SK-N-SH (cell line): ENCODE data around the gene PLEKHA8. TPM values are rescaled to one million over a fixed set of nuclear protein-coding genes. Genes with fewer than 3 reads are reported as not detected.
A peak's percentile ranks its signal among the peaks of the same experiment; 100 is the strongest.

Experiments used
- CTCF ChIA-PET: fragments of 300-600, 350-600 bp; formaldehyde crosslinking; extraction: SDS; loops from one replicate; lab custom pipeline; 2021; lab: Yijun Ruan, JAX
- POLR2A ChIA-PET: fragments of 350-600 bp; sonication (Branson Sonifier 250); formaldehyde crosslinking; extraction: SDS; loops from one replicate; lab custom pipeline; 2020; ENCODE audit warnings: antibody characterized with exemption, inconsistent platforms; lab: Yijun Ruan, JAX
- DNase-seq: peaks from one replicate; pipeline ENCODE4 v3.0.0; 2012
- H2AFZ ChIP-seq: fragments of 200-600 bp; sonication (generic); 2 replicates; pipeline ENCODE4 v1.8.1; 2016; ENCODE audit warnings: antibody characterized with exemption, mild to moderate bottlenecking, low read depth
- H3F3A ChIP-seq: fragments of 200-600 bp; sonication (generic); replicated peaks from 2 replicates; pipeline ENCODE3; 2016; ENCODE audit warnings: antibody characterized with exemption, mild to moderate bottlenecking; ENCODE audit not compliant: insufficient read depth
- H3K27ac ChIP-seq, 2 experiments: fragments of 200-500 bp in 1 of 2; fragments of 200-600 bp in 1 of 2; sonication (Bioruptor generic) in 1 of 2; sonication (generic), shearing (Covaris generic) in 1 of 2; 2 replicates each; pipeline versions ENCODE4 v1.5.1 to v1.6.1; 2014 to 2016; ENCODE audit warnings: low read depth in 2 of 2, inconsistent platforms in 1 of 2, low read length in 1 of 2, mild to moderate bottlenecking in 1 of 2, mixed read lengths in 1 of 2
- H3K27me3 ChIP-seq: fragments of 200-600 bp; sonication (generic), shearing (Covaris generic); 2 replicates; pipeline ENCODE4 v1.6.1; 2016; ENCODE audit warnings: mixed run types; ENCODE audit not compliant: insufficient read depth
- H3K36me3 ChIP-seq, 2 experiments: fragments of 200-500 bp in 1 of 2; fragments of 200-600 bp in 1 of 2; sonication (Bioruptor generic) in 1 of 2; sonication (generic) in 1 of 2; replicated peaks in 1 of 2; 2 replicates each; pipeline versions ENCODE3 to v1.5.1; 2014 to 2016; ENCODE audit warnings: low read length in 1 of 2, mild to moderate bottlenecking in 1 of 2; ENCODE audit not compliant: insufficient read depth in 2 of 2, control insufficient read depth in 1 of 2
- H3K4me1 ChIP-seq, 2 experiments: fragments of 200-500 bp in 1 of 2; fragments of 200-600 bp in 1 of 2; sonication (Bioruptor generic) in 1 of 2; sonication (generic), shearing (Covaris generic) in 1 of 2; 2 replicates each; pipeline versions ENCODE4 v1.5.1 to v1.6.1; 2014 to 2016; ENCODE audit warnings: low read depth in 1 of 2, low read length in 1 of 2, mixed run types in 1 of 2; ENCODE audit not compliant: insufficient read depth in 2 of 2, control insufficient read depth in 1 of 2
- H3K4me2 ChIP-seq: fragments of 200-600 bp; sonication (generic), shearing (Covaris generic); 2 replicates; pipeline ENCODE4 v1.6.1; 2017; ENCODE audit warnings: mixed run types
- H3K4me3 ChIP-seq, 2 experiments: fragments of 200-500 bp in 1 of 2; fragments of 200-600 bp in 1 of 2; sonication (Bioruptor generic) in 1 of 2; sonication (generic), shearing (Covaris generic) in 1 of 2; 2 replicates each; pipeline versions ENCODE4 v1.5.1 to v1.8.1; 2014 to 2016; ENCODE audit warnings: low read depth in 2 of 2, inconsistent platforms in 1 of 2, low read length in 1 of 2, mild to moderate bottlenecking in 1 of 2, mixed read lengths in 1 of 2, moderate library complexity in 1 of 2
- H3K79me2 ChIP-seq: fragments of 200-600 bp; sonication (generic); 2 replicates; pipeline ENCODE4 v1.8.1; 2017; ENCODE audit warnings: mild to moderate bottlenecking; ENCODE audit not compliant: insufficient read depth
- H3K9ac ChIP-seq: fragments of 200-600 bp; sonication (generic); 2 replicates; pipeline ENCODE4 v1.6.1; 2017; ENCODE audit warnings: mixed run types
- H3K9me2 ChIP-seq: fragments of 200-600 bp; sonication (generic); 2 replicates; pipeline ENCODE4 v1.6.1; 2017; ENCODE audit warnings: mixed run types
- H3K9me3 ChIP-seq: fragments of 200-600 bp; sonication (generic); 2 replicates; pipeline ENCODE4 v1.6.1; 2017; ENCODE audit warnings: mixed run types, mild to moderate bottlenecking, moderate library complexity
- H4K20me1 ChIP-seq: fragments of 200-600 bp; sonication (generic); 2 replicates; pipeline ENCODE4 v1.6.1; 2017; ENCODE audit warnings: mild to moderate bottlenecking, mixed run types; ENCODE audit not compliant: insufficient read depth
- EP300 ChIP-seq, 2 experiments: IDR thresholded peaks; 2 replicates each; pipeline versions ENCODE4 v1.4.0 to v1.6.1; 2012; ENCODE audit warnings: borderline replicate concordance in 1 of 2, low read depth in 1 of 2, low read length in 1 of 2
- EZH2phosphoT487 ChIP-seq: fragments of 200-600 bp; sonication (generic); IDR thresholded peaks from 2 replicates; pipeline ENCODE4 v1.6.1; 2017; ENCODE audit warnings: low read depth, mixed run types, mild to moderate bottlenecking, antibody characterized with exemption, moderate library complexity, borderline replicate concordance
- FOSL2 ChIP-seq: IDR thresholded peaks from 2 replicates; pipeline ENCODE4 v1.4.0; 2012; ENCODE audit warnings: low read depth, mild to moderate bottlenecking, moderate library complexity, borderline replicate concordance
- JUND ChIP-seq: IDR thresholded peaks from 2 replicates; pipeline ENCODE4 v1.4.0; 2012
- NFIC ChIP-seq: IDR thresholded peaks from 2 replicates; pipeline ENCODE4 v1.4.0; 2012; ENCODE audit warnings: borderline replicate concordance
- RAD21 ChIP-seq: IDR thresholded peaks from 2 replicates; pipeline ENCODE4 v1.6.1; 2012; ENCODE audit warnings: mild to moderate bottlenecking, low read length
- RCOR1 ChIP-seq: fragments of 150-350 bp; IDR thresholded peaks from 2 replicates; pipeline ENCODE4 v1.6.1; 2017; ENCODE audit warnings: antibody characterized with exemption, low read length
- RXRA ChIP-seq: IDR thresholded peaks from 2 replicates; pipeline ENCODE4 v1.4.0; 2012; ENCODE audit warnings: low read depth, mild to moderate bottlenecking, borderline replicate concordance
- SIN3A ChIP-seq: IDR thresholded peaks from 2 replicates; pipeline ENCODE4 v1.6.1; 2012; ENCODE audit warnings: low read depth, mild to moderate bottlenecking, low read length, moderate library complexity, borderline replicate concordance
- SMC3 ChIP-seq: IDR thresholded peaks from 2 replicates; pipeline ENCODE4 v1.6.1; 2012; ENCODE audit warnings: low read depth, low read length, improper control_type of control experiment
- TCF12 ChIP-seq: IDR thresholded peaks from 2 replicates; pipeline ENCODE4 v1.4.0; 2012
- WGBS: methylation state at CpG from one replicate; pipeline ENCODE4 v1.1.6; 2017; ENCODE audit warnings: low lambda C conversion rate; 5-methylcytosine and 5-hydroxymethylcytosine counted together
- polyA plus RNA-seq, 3 experiments: library from polyadenylated mRNA; depleted of rRNA; stranded (reverse); fragments of >200 nt; gene quantifications; 2 replicates each; pipeline ENCODE4 v1.2.3, GENCODE V29; 2012
- TF ChIP-seq, protein P1 (sequence below): fragments of 200-600 bp; sonication (generic); IDR thresholded peaks from 2 replicates; pipeline ENCODE4 v1.6.1; 2017; ENCODE audit warnings: antibody characterized with exemption, mild to moderate bottlenecking, moderate library complexity
- TF ChIP-seq, protein P2 (sequence below): IDR thresholded peaks from 2 replicates; pipeline ENCODE4 v1.6.1; 2012; ENCODE audit warnings: mild to moderate bottlenecking, low read depth, low read length, moderate library complexity
- TF ChIP-seq, protein P3 (sequence below): fragments of 150-350 bp; IDR thresholded peaks from 2 replicates; pipeline ENCODE4 v1.6.1; 2016; ENCODE audit warnings: mild to moderate bottlenecking, low read depth, low read length
- TF ChIP-seq, protein P4 (sequence below): IDR thresholded peaks from 2 replicates; pipeline ENCODE4 v1.4.0; 2012; ENCODE audit warnings: low read depth, borderline replicate concordance

Gene PLEKHA8
- polyA plus RNA-seq, 1 of the 3 experiments (the other 2 are of a cell fraction) = 4.9 TPM

DNA sequence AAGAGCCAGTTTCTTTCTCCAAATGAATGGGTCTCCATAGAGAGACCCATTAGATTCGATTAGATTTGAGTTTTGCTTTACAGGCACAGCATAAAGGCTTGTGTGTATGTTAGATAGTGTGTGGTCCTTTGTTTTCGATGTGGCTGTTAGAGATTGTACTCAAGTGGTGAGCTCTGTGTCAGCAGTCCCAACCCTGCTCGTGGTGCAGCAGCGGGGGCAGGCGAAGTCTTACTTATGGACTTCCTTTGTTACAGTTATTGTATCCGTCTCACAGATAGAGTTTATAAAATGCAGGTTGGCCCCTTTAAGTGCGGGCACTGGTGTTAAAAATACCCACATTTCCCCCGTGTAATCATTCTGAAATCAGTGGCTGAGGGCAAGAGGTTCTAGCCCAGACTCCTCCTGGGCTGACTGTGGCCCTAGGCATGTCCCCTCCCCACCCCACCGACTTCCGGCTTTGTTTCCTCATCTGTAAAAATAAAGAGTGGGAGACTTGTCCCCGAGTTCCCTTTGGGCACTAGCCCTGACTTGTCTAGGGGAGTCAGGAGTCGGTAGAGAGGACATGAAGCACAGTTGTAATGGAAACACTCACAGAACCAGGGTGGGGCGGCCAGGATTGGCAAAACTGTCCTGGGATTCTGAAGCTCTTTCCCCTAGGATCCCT is 135.2 kb downstream of the PLEKHA8 start:
- Histone ChIP-seq H3K9ac (peak overlapping the region; percentile 11), H3K9me3 (no peaks in the 10 kb centered on the region), H3K27me3 (no peaks in the 10 kb centered on the region), H4K20me1 (no peaks in the 10 kb centered on the region), H3K4me3 (peak overlapping the region in 1 of 2 experiments; percentile 35; a peak in 1 of 4 replicates), H3K36me3 (peaks cover 0 to 4% of the 10 kb centered on the region in 2 experiments), H3K27ac (peak overlapping the region; percentile 4 to 77; a peak in 3 of 4 replicates), H3K9me2 (no peaks in the 10 kb centered on the region), H3K79me2 (no peaks in the 10 kb centered on the region), H3K4me1 (peaks cover 10 to 11% of the 10 kb centered on the region in 2 experiments), H2AFZ (peak overlapping the region; percentile 77; the same call in 1 of the 2 replicates), H3F3A (peaks cover 9% of the 10 kb centered on the region), H3K4me2 (peak overlapping the region; percentile 73)
- POLR2A ChIA-PET = no interaction called here
- CTCF ChIA-PET = interaction anchor here (1.0 to 2.5 kb wide), 14 partner anchors 8 to 576 kb away, joined by 3 to 38 read pairs (median 4); partner anchors contain the start of gene MTURN
- WGBS = 81% methylated on average over 13 of the region's 13 CpGs
- no peak for TF ChIP-seq TCF12
- TF ChIP-seq, protein P1, sequence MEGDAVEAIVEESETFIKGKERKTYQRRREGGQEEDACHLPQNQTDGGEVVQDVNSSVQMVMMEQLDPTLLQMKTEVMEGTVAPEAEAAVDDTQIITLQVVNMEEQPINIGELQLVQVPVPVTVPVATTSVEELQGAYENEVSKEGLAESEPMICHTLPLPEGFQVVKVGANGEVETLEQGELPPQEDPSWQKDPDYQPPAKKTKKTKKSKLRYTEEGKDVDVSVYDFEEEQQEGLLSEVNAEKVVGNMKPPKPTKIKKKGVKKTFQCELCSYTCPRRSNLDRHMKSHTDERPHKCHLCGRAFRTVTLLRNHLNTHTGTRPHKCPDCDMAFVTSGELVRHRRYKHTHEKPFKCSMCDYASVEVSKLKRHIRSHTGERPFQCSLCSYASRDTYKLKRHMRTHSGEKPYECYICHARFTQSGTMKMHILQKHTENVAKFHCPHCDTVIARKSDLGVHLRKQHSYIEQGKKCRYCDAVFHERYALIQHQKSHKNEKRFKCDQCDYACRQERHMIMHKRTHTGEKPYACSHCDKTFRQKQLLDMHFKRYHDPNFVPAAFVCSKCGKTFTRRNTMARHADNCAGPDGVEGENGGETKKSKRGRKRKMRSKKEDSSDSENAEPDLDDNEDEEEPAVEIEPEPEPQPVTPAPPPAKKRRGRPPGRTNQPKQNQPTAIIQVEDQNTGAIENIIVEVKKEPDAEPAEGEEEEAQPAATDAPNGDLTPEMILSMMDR = no peak
- TF ChIP-seq SIN3A = no peak
- TF ChIP-seq, protein P2, sequence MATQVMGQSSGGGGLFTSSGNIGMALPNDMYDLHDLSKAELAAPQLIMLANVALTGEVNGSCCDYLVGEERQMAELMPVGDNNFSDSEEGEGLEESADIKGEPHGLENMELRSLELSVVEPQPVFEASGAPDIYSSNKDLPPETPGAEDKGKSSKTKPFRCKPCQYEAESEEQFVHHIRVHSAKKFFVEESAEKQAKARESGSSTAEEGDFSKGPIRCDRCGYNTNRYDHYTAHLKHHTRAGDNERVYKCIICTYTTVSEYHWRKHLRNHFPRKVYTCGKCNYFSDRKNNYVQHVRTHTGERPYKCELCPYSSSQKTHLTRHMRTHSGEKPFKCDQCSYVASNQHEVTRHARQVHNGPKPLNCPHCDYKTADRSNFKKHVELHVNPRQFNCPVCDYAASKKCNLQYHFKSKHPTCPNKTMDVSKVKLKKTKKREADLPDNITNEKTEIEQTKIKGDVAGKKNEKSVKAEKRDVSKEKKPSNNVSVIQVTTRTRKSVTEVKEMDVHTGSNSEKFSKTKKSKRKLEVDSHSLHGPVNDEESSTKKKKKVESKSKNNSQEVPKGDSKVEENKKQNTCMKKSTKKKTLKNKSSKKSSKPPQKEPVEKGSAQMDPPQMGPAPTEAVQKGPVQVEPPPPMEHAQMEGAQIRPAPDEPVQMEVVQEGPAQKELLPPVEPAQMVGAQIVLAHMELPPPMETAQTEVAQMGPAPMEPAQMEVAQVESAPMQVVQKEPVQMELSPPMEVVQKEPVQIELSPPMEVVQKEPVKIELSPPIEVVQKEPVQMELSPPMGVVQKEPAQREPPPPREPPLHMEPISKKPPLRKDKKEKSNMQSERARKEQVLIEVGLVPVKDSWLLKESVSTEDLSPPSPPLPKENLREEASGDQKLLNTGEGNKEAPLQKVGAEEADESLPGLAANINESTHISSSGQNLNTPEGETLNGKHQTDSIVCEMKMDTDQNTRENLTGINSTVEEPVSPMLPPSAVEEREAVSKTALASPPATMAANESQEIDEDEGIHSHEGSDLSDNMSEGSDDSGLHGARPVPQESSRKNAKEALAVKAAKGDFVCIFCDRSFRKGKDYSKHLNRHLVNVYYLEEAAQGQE = no peak
- DNase-seq = no peak

DNA sequence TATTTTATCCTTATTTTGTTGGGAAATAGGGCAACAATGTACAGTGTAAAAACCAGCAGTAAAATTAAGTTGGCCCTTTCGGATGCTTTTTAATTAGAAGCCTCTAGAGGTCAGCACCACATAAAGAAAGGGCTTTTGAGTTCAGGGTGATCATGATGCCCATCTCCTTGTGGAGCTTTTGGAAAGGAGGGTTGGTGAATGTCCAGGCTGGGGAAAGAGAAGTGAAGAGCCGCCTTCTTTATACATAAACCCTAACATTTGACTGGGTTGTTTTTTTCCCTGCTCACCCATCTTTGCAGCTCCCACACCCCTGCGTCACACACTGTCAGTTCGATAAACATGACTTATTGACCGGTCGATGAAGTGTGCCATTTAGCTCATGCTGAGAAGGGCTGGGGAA is 136.4 kb downstream of the PLEKHA8 start:
- no peak overlapping the region for H3K9ac ChIP-seq
- POLR2A ChIA-PET = no interaction called here
- H3K9me3 ChIP-seq = no peaks in the 10 kb centered on the region
- no peaks in the 10 kb centered on the region for H3K27me3 ChIP-seq
- no peak overlapping the region for H2AFZ ChIP-seq
- DNase-seq = peak; percentile 65
- H3K4me2 ChIP-seq = no peak overlapping the region
- no peaks in the 10 kb centered on the region for H4K20me1 ChIP-seq
- WGBS = 82% methylated on average over 6 of the region's 6 CpGs
- H3K79me2 ChIP-seq = no peaks in the 10 kb centered on the region
- H3K36me3 ChIP-seq = no peaks in the 10 kb centered on the region
- no peak overlapping the region for H3K4me3 ChIP-seq
- H3K27ac ChIP-seq = peak overlapping the region in 1 of 2 experiments; percentile 77; a peak in 1 of 4 replicates
- peaks cover 13% of the 10 kb centered on the region for H3F3A ChIP-seq
- peaks cover 13 to 19% of the 10 kb centered on the region in 2 experiments for H3K4me1 ChIP-seq
- CTCF ChIA-PET = interaction anchor here (0.6 to 2.5 kb wide), 34 partner anchors 9 to 575 kb away, joined by 3 to 38 read pairs (median 4); partner anchors contain the start of gene MTURN
- no peaks in the 10 kb centered on the region for H3K9me2 ChIP-seq
- TF ChIP-seq RAD21 (peak; percentile 95), NFIC (no peak), FOSL2 (no peak), EP300 (IDR thresholded peaks at IDR 0.05; ENCODE audit: borderline replicate concordance in 1 of 2, low read depth in 1 of 2, low read length in 1 of 2) (no peak), JUND (no peak), RXRA (no peak), SMC3 (peak; percentile 83), RCOR1 (no peak), EZH2phosphoT487 (no peak)
- TF ChIP-seq, protein P1 = peak; percentile 85
- TF ChIP-seq, protein P3, sequence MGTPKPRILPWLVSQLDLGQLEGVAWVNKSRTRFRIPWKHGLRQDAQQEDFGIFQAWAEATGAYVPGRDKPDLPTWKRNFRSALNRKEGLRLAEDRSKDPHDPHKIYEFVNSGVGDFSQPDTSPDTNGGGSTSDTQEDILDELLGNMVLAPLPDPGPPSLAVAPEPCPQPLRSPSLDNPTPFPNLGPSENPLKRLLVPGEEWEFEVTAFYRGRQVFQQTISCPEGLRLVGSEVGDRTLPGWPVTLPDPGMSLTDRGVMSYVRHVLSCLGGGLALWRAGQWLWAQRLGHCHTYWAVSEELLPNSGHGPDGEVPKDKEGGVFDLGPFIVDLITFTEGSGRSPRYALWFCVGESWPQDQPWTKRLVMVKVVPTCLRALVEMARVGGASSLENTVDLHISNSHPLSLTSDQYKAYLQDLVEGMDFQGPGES = no peak
- TF ChIP-seq, protein P4, sequence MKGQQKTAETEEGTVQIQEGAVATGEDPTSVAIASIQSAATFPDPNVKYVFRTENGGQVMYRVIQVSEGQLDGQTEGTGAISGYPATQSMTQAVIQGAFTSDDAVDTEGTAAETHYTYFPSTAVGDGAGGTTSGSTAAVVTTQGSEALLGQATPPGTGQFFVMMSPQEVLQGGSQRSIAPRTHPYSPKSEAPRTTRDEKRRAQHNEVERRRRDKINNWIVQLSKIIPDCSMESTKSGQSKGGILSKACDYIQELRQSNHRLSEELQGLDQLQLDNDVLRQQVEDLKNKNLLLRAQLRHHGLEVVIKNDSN = no peak
